Hematopoietic multipotent progenitor cell (in vitro differentiated cells): ENCODE data around the gene PYGB. TPM values are rescaled to one million over a fixed set of nuclear protein-coding genes. Genes with fewer than 3 reads are reported as not detected.
A peak's percentile ranks its signal among the peaks of the same experiment; 100 is the strongest.

Source experiments
- DNase-seq, 3 donors: peaks; one replicate each; pipeline ENCODE4 v3.0.0-alpha.2; 2011 to 2015; ENCODE audit warnings: low read depth in 2 of 3, low spot score in 2 of 3
- total RNA-seq: library from RNA; depleted of rRNA; stranded (reverse); fragments of >200 nt; gene quantifications from one replicate; pipeline ENCODE4 v1.2.3, GENCODE V29; 2012

PYGB gene
- total RNA-seq, 1 donor: 31.5 TPM

DNA sequence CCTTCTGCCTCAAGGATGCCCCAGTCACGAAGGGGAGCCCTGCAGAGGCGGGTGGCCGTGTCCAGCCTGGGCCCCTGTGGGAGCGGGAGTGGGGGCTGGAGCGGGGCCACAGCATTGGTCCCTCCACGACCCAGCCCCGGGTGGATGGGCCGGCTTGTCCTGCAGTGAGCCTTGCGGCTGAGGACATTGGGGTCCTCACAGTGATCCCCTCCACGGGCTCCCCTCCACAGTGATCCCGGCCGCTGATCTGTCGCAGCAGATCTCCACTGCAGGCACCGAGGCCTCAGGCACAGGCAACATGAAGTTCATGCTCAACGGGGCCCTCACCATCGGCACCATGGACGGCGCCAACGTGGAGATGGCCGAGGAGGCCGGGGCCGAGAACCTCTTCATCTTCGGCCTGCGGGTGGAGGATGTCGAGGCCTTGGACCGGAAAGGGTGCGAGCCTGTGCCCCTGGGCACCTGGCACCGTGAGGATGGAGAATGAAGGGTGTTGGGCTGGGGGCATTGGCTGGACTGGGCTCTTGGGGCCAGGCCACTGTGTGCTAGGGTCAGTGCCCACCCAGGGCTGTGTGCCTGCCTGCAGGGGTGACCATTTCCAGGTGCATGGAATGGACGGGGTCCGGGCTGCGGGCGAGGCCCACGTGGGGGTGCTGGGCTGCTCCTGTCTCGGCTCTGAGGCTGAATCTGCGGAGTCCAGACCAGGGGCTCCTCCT is 44.4 kb downstream of the PYGB start:
- DNase-seq: no peak

DNA sequence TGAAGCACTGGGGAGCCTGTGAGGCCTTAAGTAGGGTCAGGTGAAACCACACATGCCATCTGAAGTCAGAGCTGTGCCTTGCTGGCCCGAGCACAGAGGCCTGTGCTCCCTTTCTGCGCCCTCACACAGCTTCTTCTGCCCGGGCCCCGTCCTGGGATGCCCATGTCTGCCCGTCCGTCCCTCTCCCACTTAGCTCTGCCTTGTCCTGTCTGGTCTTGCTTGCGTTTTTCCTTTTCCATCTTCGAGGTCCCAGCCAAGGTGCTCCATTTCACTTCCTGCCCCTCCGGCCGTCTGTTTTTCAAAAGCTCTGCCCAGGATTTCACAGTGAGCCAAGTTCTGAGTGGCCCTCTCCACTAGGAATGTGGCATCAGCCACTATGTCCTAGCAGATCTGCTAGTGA is 45.6 kb downstream of the PYGB start:
- DNase-seq: no peak

DNA sequence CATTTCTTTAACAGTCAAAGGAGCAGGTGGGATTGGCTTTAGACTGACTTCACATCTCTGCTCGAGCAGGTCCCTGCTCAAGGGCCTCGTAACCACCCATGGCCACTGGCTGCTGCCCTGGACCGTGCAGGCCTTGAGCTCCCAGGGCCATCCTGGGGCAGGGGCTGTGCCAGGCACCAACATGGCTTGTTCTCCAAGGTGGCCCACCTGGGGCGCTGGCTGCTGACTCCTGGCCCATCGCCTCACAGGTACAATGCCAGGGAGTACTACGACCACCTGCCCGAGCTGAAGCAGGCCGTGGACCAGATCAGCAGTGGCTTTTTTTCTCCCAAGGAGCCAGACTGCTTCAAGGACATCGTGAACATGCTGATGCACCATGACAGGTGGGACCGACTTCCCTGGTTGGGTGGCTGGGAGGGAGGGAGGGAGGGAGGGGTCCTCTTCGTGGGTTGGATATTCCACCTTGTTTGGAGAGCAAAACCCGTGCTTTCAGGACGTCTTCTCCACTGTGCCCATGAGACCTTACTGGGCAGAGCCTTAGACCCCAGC is 46.1 kb downstream of the PYGB start:
- DNase-seq: no peak

DNA sequence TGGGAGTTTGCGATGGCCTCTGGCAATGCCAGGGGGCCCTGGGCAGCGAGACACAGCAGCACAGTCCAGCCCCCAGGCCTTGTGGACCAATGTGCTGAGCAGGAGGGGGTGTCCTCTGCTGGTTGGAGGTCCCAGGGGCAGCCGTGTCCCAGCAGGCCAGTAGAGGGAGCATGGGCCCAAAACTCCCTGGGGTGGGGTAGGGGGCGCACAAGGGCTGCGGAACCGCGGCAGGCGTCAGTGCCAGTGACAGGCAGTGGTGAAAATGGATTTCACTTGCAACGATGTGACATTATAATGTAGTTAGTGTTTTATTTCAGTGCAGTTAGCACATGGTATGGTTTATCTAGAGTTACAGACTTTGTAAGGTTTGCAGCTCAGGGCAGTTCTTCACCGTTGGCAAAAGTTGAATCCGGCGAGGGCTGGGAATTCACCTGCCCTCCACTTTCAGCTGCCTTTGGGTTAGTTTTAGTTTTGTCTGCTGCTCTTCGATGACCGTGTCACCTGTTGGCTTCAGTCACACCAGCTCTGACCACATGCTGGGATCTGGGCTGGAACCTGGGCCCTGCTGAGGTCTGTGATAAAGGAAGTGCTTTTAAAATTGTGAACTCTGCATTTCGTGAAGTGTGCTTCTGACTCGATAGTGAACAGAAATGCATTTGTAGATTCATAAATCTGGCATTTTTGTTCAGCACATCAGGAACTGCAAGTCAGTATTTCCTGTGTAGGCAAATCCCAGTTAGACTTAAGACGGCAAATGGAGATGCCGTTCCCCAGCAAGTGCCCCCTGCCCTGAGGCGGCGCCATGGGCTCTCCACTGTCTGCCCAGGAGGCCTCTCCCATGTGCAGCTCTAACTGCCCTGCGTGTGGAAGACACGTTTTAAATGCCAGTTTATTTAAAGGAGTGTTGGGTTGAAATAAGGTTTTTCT is 46.8 kb downstream of the PYGB start:
- DNase-seq: peak in 2 of 3 donors; percentile 77 to 86

DNA sequence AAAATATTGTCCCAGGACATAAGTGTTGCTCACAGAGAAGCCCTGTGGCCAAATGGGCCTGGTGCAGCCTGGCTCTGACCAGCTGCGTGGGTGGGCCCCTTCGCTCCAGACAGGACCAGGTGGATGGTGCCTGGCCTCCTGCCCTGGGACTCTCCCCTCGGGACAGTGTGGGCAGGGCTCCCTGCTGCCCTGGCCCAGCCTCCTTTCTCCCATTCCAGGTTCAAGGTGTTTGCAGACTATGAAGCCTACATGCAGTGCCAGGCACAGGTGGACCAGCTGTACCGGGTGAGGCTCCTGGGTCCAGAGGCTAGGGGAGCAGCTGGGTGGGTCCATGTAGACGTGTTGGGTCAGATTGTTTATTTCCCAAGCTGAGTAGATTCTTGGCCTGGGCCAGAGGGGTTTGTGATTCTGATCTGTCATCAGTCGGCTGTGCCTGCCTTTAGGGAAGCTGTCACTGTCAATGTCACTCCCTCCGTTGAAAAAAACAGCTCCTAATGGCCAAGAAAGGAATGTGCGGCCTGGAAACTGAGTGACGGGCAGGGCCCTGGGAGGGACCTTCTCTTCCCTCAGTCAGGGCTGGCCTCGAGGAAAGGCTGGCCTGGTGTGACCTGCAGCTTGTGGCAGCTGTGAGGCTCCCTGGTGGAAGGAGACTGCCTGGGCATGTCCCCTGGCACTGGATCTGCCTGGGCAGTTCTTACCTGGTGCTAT is 47.7 kb downstream of the PYGB start:
- no peak for DNase-seq

DNA sequence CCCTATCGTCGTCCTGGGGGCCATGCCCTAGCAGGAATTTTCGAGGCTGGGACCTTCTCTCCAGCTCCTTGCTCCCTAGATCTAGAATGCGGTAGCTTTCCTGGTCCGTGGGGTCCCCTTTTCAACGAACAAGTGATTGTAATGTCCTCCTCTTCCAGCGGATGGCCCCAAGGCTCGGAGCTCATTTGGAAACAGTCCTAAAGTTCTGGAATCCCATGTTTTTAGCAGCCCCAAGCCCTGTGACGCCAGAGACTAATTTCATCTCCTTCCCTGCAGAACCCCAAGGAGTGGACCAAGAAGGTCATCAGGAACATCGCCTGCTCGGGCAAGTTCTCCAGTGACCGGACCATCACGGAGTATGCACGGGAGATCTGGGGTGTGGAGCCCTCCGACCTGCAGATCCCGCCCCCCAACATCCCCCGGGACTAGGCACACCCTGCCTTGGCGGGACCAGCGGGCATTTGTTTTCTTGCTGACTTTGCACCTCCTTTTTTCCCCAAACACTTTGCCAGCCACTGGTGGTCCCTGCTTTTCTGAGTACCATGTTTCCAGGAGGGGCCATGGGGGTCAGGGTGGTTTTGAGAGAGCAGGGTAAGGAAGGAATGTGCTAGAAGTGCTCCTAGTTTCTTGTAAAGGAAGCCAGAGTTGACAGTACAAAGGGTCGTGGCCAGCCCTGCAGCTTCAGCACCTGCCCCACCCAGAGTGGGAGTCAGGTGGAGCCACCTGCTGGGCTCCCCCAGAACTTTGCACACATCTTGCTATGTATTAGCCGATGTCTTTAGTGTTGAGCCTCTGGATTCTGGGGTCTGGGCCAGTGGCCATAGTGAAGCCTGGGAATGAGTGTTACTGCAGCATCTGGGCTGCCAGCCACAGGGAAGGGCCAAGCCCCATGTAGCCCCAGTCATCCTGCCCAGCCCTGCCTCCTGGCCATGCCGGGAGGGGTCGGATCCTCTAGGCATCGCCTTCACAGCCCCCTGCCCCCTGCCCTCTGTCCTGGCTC is 48.5 kb downstream of the PYGB start:
- DNase-seq: peak in 1 of 3 donors; percentile 28

DNA sequence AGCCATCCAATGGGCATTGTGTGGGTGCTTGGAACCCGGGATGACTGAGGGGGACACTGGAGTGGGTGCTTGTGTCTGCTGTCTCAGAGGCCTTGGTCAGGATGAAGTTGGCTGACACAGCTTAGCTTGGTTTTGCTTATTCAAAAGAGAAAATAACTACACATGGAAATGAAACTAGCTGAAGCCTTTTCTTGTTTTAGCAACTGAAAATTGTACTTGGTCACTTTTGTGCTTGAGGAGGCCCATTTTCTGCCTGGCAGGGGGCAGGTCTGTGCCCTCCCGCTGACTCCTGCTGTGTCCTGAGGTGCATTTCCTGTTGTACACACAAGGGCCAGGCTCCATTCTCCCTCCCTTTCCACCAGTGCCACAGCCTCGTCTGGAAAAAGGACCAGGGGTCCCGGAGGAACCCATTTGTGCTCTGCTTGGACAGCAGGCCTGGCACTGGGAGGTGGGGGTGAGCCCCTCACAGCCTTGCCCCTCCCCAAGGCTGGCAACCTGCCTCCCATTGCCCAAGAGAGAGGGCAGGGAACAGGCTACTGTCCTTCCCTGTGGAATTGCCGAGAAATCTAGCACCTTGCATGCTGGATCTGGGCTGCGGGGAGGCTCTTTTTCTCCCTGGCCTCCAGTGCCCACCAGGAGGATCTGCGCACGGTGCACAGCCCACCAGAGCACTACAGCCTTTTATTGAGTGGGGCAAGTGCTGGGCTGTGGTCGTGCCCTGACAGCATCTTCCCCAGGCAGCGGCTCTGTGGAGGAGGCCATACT is 49.4 kb downstream of the PYGB start:
- no peak for DNase-seq

DNA sequence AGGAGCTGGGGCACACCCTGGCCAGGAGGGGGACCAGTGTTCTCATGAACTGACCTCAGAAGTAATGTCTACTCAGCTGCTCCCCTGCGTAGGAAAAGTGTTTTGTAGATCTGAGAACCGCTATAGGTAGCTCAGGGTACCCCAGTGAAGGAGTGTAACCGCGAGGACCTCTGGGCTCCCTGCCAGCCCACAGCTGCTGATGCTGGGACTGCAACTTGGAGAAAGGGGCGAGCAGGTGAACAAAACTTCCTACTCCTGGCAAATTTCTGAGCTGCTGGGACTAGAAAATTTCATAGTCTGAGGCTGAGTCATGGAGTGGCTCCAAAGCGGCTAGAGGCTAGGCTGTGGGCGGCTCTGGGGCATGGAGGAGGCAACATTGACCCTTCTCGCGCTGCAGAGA is 51.9 kb downstream of the PYGB start:
- no peak for DNase-seq

DNA sequence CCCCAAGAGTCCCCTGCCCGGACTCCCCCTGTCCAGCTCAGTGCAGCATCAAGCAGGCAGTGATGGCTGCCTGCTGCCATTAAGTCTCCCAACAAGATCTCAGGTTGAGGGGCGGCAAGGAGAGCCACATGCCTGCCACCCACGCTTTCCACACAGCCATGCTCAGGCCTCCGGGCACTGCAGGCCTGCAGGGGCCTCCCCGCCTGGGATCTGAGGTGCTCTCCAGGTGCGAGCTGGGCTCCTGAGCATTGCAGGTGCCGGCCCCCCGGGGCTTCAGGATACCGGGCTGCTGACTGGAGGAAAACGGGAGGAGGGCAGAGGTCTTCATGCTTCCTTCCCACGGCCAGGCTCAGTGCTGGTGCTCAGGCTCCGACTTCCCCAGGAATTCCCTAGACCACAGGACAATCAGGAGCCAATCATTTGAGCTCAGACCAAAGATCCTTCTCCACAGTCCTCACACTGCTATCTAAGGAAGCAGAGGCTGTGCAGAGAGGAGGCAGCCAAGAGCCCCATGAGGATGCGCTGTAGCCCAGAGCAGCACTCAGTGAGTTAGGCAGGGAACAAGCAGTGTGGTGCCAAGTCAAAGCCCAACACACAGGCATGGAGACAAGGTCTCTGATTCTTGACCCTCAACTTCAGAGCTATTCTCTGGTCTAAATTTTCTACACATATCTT is 52.7 kb downstream of the PYGB start:
- DNase-seq: no peak

DNA sequence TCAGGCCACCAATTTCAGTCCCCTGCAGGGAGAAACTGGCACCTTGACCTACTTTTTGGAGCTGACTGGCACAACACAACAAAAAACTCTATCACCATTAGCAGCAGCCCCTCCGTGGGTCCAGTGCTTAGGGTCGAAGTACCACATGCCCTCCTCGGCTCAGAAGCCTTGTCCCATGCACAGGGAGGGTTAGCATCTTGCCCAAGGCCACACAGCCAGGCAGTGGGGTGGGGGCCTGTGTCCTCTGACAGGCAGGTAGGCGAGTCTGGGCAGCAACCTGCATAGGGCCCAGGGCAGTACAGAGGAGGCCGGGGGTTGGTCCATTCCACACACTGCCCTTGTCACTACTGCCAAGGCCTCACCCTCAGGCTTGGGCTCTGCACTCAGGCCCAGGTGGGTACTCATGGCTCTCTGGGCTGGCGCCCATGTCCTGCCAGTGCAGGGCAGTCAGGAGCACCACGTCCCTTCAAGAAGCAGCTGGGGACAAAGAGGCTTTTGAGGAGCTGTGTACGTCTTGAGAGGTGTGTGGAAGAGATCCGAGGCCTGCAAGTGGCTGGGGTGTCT is 53.6 kb downstream of the PYGB start:
- DNase-seq: no peak

DNA sequence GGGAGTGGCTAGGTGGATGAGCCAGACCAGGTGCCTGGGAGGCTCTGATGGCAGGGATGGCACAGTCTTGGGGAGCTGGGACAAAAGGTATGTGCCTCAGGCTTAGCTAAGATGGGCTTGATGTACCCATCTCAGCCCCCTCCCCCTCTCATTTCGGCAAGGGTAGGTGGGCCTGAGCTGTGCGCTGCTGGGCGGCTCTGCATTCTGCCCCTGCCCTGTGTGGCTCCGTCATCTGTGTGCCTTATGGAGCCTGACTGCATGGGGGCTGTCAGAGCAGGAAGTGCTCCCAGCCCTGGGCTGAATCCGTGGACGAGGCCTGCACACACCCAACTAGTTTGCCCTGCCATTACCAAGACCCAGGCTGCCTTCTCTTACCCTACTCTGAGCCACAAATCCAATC is 54.7 kb downstream of the PYGB start:
- no peak for DNase-seq

DNA sequence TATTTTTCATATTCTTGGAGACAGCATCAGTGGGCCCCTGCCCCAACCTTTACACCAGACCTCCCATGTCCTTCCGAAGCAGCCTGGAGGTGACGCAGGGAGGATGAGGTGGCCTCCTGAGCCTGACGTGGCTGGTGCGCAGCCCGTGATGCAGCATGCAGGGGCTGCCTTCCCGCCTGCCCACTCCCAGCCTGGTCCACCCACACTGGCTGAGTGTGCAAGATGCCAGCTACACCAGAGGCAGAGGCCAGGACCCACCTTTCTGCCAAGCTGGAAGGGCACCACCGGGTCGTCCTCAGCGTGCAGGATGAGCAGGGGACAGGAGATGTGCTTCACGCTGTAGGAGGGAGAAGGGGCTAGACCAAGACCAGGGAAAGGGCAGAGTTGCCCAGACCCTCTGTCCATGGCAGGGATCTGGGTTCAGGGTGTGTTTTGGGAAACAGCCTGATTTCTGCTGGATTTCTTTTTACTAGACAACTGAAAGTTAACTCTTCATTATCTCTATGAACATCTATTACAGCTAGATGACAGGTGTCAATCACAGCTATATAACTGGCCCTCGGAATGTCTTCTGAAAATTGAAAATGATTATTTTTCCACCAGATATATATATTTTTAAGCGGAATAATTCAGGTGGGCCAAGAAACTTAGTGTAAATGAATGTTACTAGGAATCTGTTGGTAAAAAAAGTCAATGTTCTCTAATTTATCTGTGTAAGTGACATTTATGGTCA is 55.6 kb downstream of the PYGB start:
- no peak for DNase-seq

DNA sequence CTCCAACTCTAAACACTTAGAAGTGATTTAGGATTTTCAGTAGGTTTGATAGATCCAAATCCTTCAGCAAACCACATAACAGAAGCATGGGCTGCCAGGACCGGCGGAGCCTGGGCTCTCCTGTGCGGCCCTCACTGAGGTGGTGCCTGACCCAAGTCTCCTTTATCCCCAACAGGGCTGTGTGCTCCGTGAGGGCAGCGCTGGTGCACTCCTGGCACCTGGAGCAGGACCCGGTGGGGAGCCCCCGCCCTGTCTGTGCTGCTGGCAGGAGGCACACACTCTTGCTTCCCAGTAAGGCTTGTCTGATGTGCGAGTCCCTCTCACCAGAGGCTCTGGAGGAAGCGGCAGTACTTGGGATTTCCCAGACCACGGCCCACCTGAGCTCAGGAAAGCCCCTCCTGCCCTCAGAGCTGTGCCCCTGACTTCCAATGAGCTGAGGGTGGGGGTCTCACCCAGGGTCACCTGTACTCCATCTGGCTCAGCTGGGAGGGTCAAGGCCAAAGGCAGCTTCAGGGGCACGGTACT is 56.2 kb downstream of the PYGB start:
- DNase-seq: no peak

DNA sequence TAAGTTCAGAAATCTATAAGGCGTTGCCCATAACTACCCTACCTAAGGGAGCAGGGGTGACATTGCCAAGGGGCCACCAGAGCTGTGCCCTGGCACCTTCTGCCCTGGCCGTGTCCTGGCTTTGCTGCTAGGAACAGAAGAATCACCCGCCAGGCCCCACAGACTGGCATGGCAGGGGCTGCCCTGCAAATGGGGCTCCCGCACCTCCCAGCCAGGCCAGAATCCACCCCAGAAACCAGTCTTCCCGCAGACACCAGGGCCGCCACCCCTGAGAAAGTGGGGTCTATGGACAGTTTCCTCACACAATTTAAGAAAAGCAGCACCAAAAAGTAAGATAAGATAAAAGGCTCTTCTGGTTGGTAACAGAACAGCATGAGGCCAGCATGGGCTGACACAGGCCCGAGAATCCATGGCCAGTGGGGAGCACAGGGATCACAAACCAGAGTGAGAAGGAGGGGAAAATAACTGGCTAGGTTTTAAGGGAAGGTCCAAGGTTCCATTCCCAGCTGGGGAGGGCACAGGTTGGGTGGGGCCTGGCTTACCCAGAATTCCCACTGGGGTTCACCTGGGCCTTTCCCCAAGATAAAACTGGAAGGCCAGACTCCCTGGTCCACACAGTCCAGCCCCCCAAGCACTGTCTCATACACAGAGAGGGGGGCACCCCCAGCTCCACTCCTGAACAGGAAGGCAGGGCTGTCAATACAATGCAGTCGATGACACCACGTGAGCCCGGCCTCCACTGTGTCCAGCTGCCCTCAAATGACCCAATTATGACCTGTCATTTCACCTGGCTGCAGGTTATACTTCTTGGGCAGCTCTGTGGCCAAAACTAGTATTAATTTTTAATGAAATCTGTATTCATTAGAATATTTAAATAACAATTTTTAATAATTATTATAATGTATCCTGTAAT is 59.4 kb downstream of the PYGB start:
- DNase-seq: no peak

DNA sequence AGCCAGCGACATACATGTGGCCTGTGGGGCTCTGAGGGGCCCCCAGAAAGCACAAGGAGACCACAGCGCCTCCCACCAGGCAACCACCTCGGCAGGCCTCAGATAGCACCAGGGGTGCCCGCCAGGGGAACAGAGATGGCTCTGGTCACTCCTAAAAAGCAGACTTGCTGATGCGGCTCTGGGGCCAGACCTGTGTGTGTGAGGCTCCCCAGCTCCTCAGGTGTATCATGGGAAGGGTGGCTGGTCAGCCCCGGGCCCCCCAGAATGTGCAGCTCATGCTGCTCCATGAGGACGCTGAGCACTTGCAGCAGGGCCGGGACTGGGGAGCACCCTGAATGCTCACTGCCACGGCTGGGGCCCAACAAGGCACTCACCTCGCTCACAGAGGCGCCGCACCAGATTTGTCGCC is 60.2 kb downstream of the PYGB start:
- no peak for DNase-seq

DNA sequence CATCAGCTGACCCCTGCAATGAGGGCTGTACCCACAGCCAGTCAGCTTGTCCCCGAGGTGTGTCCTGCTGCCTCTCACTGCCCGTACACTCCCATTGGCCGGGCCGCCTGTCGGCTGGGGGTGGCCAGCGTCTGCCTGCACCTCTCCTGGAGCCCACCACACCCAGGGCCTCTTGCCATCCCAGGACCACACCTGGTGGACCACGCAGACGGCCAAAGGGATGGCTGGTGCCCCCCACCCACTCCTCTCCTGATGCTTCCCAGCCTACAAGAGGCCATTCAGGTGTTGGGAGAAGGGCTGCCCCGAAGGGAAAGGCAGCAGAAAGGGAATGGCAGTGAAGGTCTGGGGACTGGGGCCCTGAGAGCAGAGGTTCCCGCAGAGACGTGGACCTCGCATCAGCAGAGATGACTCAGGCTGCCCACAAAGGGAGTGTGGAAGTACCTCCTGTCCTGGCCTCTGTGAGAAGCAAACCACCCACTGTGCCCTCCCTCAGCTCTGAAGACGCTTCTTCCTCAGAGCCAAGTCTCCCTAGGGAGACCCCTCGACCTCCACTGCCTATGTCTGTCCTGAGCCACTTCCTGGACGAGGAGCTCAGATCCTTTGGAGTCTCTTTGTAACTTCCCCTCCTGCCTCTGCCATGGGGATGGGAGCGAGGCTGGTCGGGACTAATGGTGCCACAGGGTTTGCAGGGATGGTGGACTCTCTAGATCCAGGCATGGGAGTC is 60.9 kb downstream of the PYGB start:
- no peak for DNase-seq
